ENCODE measurements around the gene SLIT1.

DNA sequence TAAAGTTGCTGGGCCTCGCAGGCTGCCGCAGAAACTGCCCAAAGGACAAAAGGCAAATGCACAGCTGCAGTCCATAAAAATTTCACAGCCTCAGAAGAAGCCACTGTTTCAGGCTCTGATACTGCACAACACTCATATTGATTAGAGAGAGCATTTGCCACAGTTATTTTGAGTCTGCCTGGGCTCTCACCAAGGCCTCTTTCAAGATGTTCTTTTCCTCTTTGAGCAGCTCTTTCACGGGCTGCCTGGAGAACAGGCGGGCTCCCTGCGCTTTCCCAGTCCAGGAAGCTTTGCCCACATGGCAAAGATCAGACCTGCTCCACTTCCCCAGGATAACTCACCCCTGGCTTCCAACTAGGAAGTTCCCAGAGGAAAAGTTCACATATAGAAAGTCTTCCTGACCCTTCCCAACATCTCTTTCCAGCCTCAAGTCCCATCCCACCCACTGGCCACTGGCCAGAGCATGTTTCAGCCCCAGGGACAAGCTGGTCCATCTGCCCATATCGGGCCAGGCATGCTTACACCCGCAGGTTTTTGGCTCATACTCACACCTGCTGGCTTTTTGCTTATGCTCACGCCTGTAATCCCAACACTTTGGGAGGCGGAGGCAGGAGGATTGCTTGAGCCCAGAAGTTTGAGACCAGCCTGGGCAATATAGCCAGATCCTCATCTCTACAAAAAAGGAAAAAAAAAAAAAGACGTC lies 3.3 kb downstream of the SLIT1 start:
- TF ChIP-seq, protein P1, sequence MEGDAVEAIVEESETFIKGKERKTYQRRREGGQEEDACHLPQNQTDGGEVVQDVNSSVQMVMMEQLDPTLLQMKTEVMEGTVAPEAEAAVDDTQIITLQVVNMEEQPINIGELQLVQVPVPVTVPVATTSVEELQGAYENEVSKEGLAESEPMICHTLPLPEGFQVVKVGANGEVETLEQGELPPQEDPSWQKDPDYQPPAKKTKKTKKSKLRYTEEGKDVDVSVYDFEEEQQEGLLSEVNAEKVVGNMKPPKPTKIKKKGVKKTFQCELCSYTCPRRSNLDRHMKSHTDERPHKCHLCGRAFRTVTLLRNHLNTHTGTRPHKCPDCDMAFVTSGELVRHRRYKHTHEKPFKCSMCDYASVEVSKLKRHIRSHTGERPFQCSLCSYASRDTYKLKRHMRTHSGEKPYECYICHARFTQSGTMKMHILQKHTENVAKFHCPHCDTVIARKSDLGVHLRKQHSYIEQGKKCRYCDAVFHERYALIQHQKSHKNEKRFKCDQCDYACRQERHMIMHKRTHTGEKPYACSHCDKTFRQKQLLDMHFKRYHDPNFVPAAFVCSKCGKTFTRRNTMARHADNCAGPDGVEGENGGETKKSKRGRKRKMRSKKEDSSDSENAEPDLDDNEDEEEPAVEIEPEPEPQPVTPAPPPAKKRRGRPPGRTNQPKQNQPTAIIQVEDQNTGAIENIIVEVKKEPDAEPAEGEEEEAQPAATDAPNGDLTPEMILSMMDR (optimal IDR thresholded peaks at IDR 0.05 in 1 of 3, IDR thresholded peaks at IDR 0.05 in 1 of 3, conservative IDR thresholded peaks at IDR 0.05 in 1 of 3; ENCODE audit: extremely low read depth in 1 of 3, insufficient read depth in 2 of 3, low read length in 3 of 3) = no peak
- no peak for TF ChIP-seq EZH2 (IDR thresholded peaks at IDR 0.05; ENCODE audit: low read length)

All from keratinocyte (primary cell).